OCI-LY1 (cell line): ENCODE data around the gene INPP5A.

Experiments used
- H2AFZ ChIP-seq: fragments of 200-600 bp; sonication (generic), shearing (Covaris generic); 2 replicates; pipeline ENCODE4 v1.6.0; 2014; ENCODE audit warnings: antibody characterized with exemption, mild to moderate bottlenecking, low read length
- H3F3A ChIP-seq: fragments of 200-600 bp; sonication (generic), shearing (Covaris generic); 2 replicates; pipeline ENCODE4 v1.6.0; 2014; ENCODE audit warnings: mild to moderate bottlenecking, antibody characterized with exemption, low read length, moderate library complexity; ENCODE audit not compliant: insufficient read depth
- H3K27ac ChIP-seq: fragments of 200-600 bp; sonication (generic); 2 replicates; pipeline ENCODE4 v1.5.1; 2014; ENCODE audit warnings: low read length, mixed run types, mild to moderate bottlenecking, low read depth; ENCODE audit not compliant: poor library complexity, severe bottlenecking
- H3K27me3 ChIP-seq: fragments of 200-600 bp; sonication (generic); 2 replicates; pipeline ENCODE4 v1.6.0; 2014; ENCODE audit warnings: antibody characterized with exemption, mild to moderate bottlenecking, low read length, moderate library complexity; ENCODE audit not compliant: insufficient read depth
- H3K36me3 ChIP-seq: fragments of 200-600 bp; sonication (generic); 2 replicates; pipeline ENCODE4 v1.6.1; 2014; ENCODE audit warnings: mild to moderate bottlenecking, antibody characterized with exemption, low read length, moderate library complexity, mixed read lengths; ENCODE audit not compliant: insufficient read depth
- H3K4me1 ChIP-seq: fragments of 200-600 bp; sonication (generic); 2 replicates; pipeline ENCODE4 v1.5.1; 2014; ENCODE audit warnings: mild to moderate bottlenecking, low read length, moderate library complexity; ENCODE audit not compliant: insufficient read depth, severe bottlenecking
- H3K4me2 ChIP-seq: fragments of 200-600 bp; sonication (generic), shearing (Covaris generic); 2 replicates; pipeline ENCODE4 v1.6.1; 2014; ENCODE audit warnings: low read length
- H3K4me3 ChIP-seq: fragments of 200-600 bp; sonication (generic); 2 replicates; pipeline ENCODE4 v1.5.1; 2014; ENCODE audit warnings: low read length, low read depth, mild to moderate bottlenecking, mixed read lengths; ENCODE audit not compliant: poor library complexity, severe bottlenecking
- H3K79me2 ChIP-seq: fragments of 200-600 bp; shearing (Covaris generic); 2 replicates; pipeline ENCODE4 v1.6.1; 2016; ENCODE audit warnings: mixed run types, low read length, mixed read lengths; ENCODE audit not compliant: insufficient read depth
- H3K9ac ChIP-seq: fragments of 200-600 bp; sonication (generic), shearing (Covaris generic); 2 replicates; pipeline ENCODE4 v1.6.1; 2014; ENCODE audit warnings: mild to moderate bottlenecking, low read length, mixed read lengths
- H3K9me2 ChIP-seq: fragments of 200-600 bp; sonication (generic), shearing (Covaris generic); 2 replicates; pipeline ENCODE4 v1.6.1; 2014; ENCODE audit warnings: low read depth, mild to moderate bottlenecking, low read length, mixed read lengths
- H3K9me3 ChIP-seq: fragments of 200-600 bp; shearing (Covaris generic); 2 replicates; pipeline ENCODE4 v1.6.1; 2014; ENCODE audit warnings: low read length, mixed read lengths
- H4K20me1 ChIP-seq: fragments of 200-600 bp; sonication (generic), shearing (Covaris generic); 2 replicates; pipeline ENCODE4 v1.6.0; 2016; ENCODE audit warnings: mild to moderate bottlenecking, low read length; ENCODE audit not compliant: insufficient read depth
- CTCF ChIP-seq: fragments of 200-600 bp; sonication (generic), shearing (Covaris generic); IDR thresholded peaks from 2 replicates; pipeline ENCODE4 v1.5.1; 2017; ENCODE audit warnings: mild to moderate bottlenecking, antibody characterized with exemption, low read length, moderate library complexity, mixed read lengths
- EZH2 ChIP-seq: fragments of 200-600 bp; sonication (generic), shearing (Covaris generic); IDR thresholded peaks from 2 replicates; pipeline ENCODE4 v1.8.0; 2017; ENCODE audit warnings: borderline replicate concordance, mixed run types, mild to moderate bottlenecking, antibody characterized with exemption, low read length, moderate library complexity, mixed read lengths

The INPP5A gene

GRCh38 chr10:132710746-132711612, 173.4 kb downstream of the INPP5A start:
- Histone ChIP-seq H3F3A (no peaks in the 10 kb centered on the region), H3K4me3 (no peak overlapping the region), H3K27ac (no peak overlapping the region), H2AFZ (no peak overlapping the region), H3K4me2 (no peak overlapping the region), H4K20me1 (no peaks in the 10 kb centered on the region), H3K36me3 (no peaks in the 10 kb centered on the region), H3K9ac (no peak overlapping the region), H3K9me3 (0 out of 2 replicates have a peak, but pooled peaks cover under 1% of the 10 kb centered on the region), H3K9me2 (no peaks in the 10 kb centered on the region), H3K27me3 (no peaks in the 10 kb centered on the region), H3K4me1 (no peaks in the 10 kb centered on the region), H3K79me2 (no peaks in the 10 kb centered on the region)
- TF ChIP-seq EZH2 (no peak), CTCF (no peak)

GRCh38 chr10:132711613-132712121, 174.1 kb downstream of the INPP5A start:
- H4K20me1 ChIP-seq: no peaks in the 10 kb centered on the region
- no peaks in the 10 kb centered on the region for H3K9me3 ChIP-seq
- H3K9me2 ChIP-seq: no peaks in the 10 kb centered on the region
- no peaks in the 10 kb centered on the region for H3K4me1 ChIP-seq
- no peaks in the 10 kb centered on the region for H3K36me3 ChIP-seq
- H3K79me2 ChIP-seq: no peaks in the 10 kb centered on the region
- H3K27ac ChIP-seq: no peak overlapping the region
- no peak overlapping the region for H2AFZ ChIP-seq
- H3K9ac ChIP-seq: no peak overlapping the region
- H3F3A ChIP-seq: no peaks in the 10 kb centered on the region
- TF ChIP-seq CTCF: no peak
- no peak for TF ChIP-seq EZH2
- no peaks in the 10 kb centered on the region for H3K27me3 ChIP-seq
- no peak overlapping the region for H3K4me3 ChIP-seq
- no peak overlapping the region for H3K4me2 ChIP-seq

GRCh38 chr10:132712291-132712690, 174.7 kb downstream of the INPP5A start:
- no peaks in the 10 kb centered on the region for H4K20me1 ChIP-seq
- no peaks in the 10 kb centered on the region for H3K9me2 ChIP-seq
- no peak overlapping the region for H3K9ac ChIP-seq
- no peaks in the 10 kb centered on the region for H3K9me3 ChIP-seq
- no peaks in the 10 kb centered on the region for H3K4me1 ChIP-seq
- no peak overlapping the region for H3K4me3 ChIP-seq
- H3K79me2 ChIP-seq: no peaks in the 10 kb centered on the region
- TF ChIP-seq EZH2: no peak
- no peak for TF ChIP-seq CTCF
- H3K36me3 ChIP-seq: no peaks in the 10 kb centered on the region
- no peak overlapping the region for H3K4me2 ChIP-seq
- H3K27me3 ChIP-seq: no peaks in the 10 kb centered on the region
- H2AFZ ChIP-seq: no peak overlapping the region
- H3F3A ChIP-seq: no peaks in the 10 kb centered on the region
- no peak overlapping the region for H3K27ac ChIP-seq
